Fibroblast of lung (primary cell): ENCODE measurements around the gene MGAT5. TPM values are rescaled to one million over a fixed set of nuclear protein-coding genes. Genes with fewer than 3 reads are reported as not detected.

Experiments used
- DNase-seq, 2 donors: peaks; one replicate each; pipeline versions ENCODE4 v3.0.0 to v3.0.0-alpha.2; 2010; ENCODE audit warnings: low read depth in 2 of 2
- H2AFZ ChIP-seq: 2 replicates; pipeline ENCODE4 v1.5.1; 2012; ENCODE audit warnings: low read length, control low read depth, inconsistent platforms
- H3K27ac ChIP-seq: 2 replicates; pipeline ENCODE4 v1.5.1; 2011; ENCODE audit warnings: low read length, control low read depth; ENCODE audit not compliant: insufficient read depth
- H3K27me3 ChIP-seq: 2 replicates; pipeline ENCODE4 v1.5.1; 2011; ENCODE audit warnings: mild to moderate bottlenecking, low read length; ENCODE audit not compliant: control insufficient read depth, insufficient read depth
- H3K36me3 ChIP-seq: 2 replicates; pipeline ENCODE4 v1.5.1; 2011; ENCODE audit warnings: low read length; ENCODE audit not compliant: control insufficient read depth, insufficient read depth
- H3K4me1 ChIP-seq: 2 replicates; pipeline ENCODE4 v1.5.1; 2011; ENCODE audit warnings: low read length; ENCODE audit not compliant: control insufficient read depth, insufficient read depth; ENCODE audit errors: extremely low read depth
- H3K4me2 ChIP-seq: 2 replicates; pipeline ENCODE4 v1.5.1; 2011; ENCODE audit warnings: low read length, control low read depth; ENCODE audit not compliant: insufficient read depth; ENCODE audit errors: extremely low read depth
- H3K4me3 ChIP-seq, 4 experiments: fragments of 200-600 bp in 1 of 4; sonication (generic) in 1 of 4; replicated peaks in 1 of 4; 2 replicates each; pipeline ENCODE4 v1.5.1; 2011 to 2016; ENCODE audit warnings: low read length in 4 of 4, low read depth in 3 of 4, mild to moderate bottlenecking in 3 of 4, control low read depth in 2 of 4, inconsistent platforms in 1 of 4, mixed read lengths in 1 of 4; ENCODE audit not compliant: insufficient read depth in 1 of 4; ENCODE audit errors: control extremely low read depth in 1 of 4
- H3K79me2 ChIP-seq: 2 replicates; pipeline ENCODE4 v1.5.1; 2012; ENCODE audit warnings: mild to moderate bottlenecking, low read length, inconsistent platforms; ENCODE audit not compliant: control insufficient read depth, insufficient read depth
- H3K9ac ChIP-seq: 2 replicates; pipeline ENCODE4 v1.5.1; 2011; ENCODE audit warnings: mild to moderate bottlenecking, low read length, control low read depth; ENCODE audit not compliant: insufficient read depth
- H3K9me3 ChIP-seq: 2 replicates; pipeline ENCODE4 v1.5.1; 2012; ENCODE audit warnings: low read depth, low read length; ENCODE audit not compliant: control insufficient read depth, insufficient read depth
- H4K20me1 ChIP-seq: 2 replicates; pipeline ENCODE4 v1.5.1; 2011; ENCODE audit warnings: low read length; ENCODE audit not compliant: control insufficient read depth, insufficient read depth; ENCODE audit errors: extremely low read depth
- CTCF ChIP-seq, 2 donors: IDR thresholded peaks in 1 of 2; conservative IDR thresholded peaks in 1 of 2; 1 replicate in 1 of 2; 2 replicates in 1 of 2; pipeline ENCODE4 v1.5.1; 2011 to 2012; ENCODE audit warnings: low read length in 2 of 2, control low read depth in 1 of 2, inconsistent platforms in 1 of 2, low read depth in 1 of 2, mild to moderate bottlenecking in 1 of 2
- EZH2 ChIP-seq: IDR thresholded peaks from 2 replicates; pipeline ENCODE4 v1.5.1; 2012; ENCODE audit warnings: low read length, control low read depth, mild to moderate bottlenecking; ENCODE audit errors: missing control alignments
- polyA plus RNA-seq, 2 donors: library from polyadenylated mRNA; depleted of rRNA in 1 of 2; stranded (reverse) in 1 of 2; unstranded in 1 of 2; fragments of >200 nt; gene quantifications; 2 replicates each; pipeline ENCODE4 v1.2.1, GENCODE V29; 2011 to 2012; ENCODE audit warnings: missing spikeins in 1 of 2
- total RNA-seq: library from RNA; depleted of rRNA; stranded (reverse); fragments of >200 nt; gene quantifications from 2 replicates; pipeline ENCODE4 v1.2.1, GENCODE V29; 2014

The MGAT5 gene
- total and polyA plus RNA-seq, 2 donors (not counting 1 experiment from before 2014, with no cell fraction given): 270 to 301 TPM

GRCh38 chr2:134296301-134296700 is 42.4 kb downstream of the MGAT5 start:
- Histone ChIP-seq H3K9me3 (no peaks in the 10 kb centered on the region), H3K9ac (no peak overlapping the region), H3K36me3 (no peaks in the 10 kb centered on the region), H2AFZ (no peak overlapping the region), H3K4me3 (no peak overlapping the region), H4K20me1 (no peaks in the 10 kb centered on the region), H3K79me2 (peaks cover 1% of the 10 kb centered on the region), H3K4me2 (no peak overlapping the region), H3K27me3 (no peaks in the 10 kb centered on the region), H3K27ac (no peak overlapping the region), H3K4me1 (no peaks in the 10 kb centered on the region)
- DNase-seq: no peak
- TF ChIP-seq EZH2: no peak
- TF ChIP-seq CTCF (conservative IDR thresholded peaks at IDR 0.05 in 1 of 2, IDR thresholded peaks at IDR 0.05 in 1 of 2; ENCODE audit: low read depth in 1 of 2, low read length in 2 of 2): no peak

- Histone ChIP-seq H3K4me3 (no peak overlapping the region), H3K9me3 (no peaks in the 10 kb centered on the region), H2AFZ (no peak overlapping the region), H3K27ac (no peak overlapping the region), H3K27me3 (no peaks in the 10 kb centered on the region), H3K4me1 (peaks cover 2% of the 10 kb centered on the region), H3K4me2 (no peak overlapping the region), H3K79me2 (peaks cover 2% of the 10 kb centered on the region), H3K9ac (no peak overlapping the region), H3K36me3 (no peaks in the 10 kb centered on the region), H4K20me1 (no peaks in the 10 kb centered on the region)
- no peak for TF ChIP-seq EZH2
- no peak for TF ChIP-seq CTCF (conservative IDR thresholded peaks at IDR 0.05 in 1 of 2, IDR thresholded peaks at IDR 0.05 in 1 of 2; ENCODE audit: low read depth in 1 of 2, low read length in 2 of 2)
- DNase-seq: no peak
These were observed 45.5 kb downstream of the MGAT5 start for GRCh38 chr2:134299334-134299733.

- Histone ChIP-seq H2AFZ (no peak overlapping the region), H3K4me3 (no peak overlapping the region), H3K36me3 (no peaks in the 10 kb centered on the region), H3K9me3 (no peaks in the 10 kb centered on the region), H3K9ac (no peak overlapping the region), H3K79me2 (peaks cover 2% of the 10 kb centered on the region), H3K27me3 (no peaks in the 10 kb centered on the region), H3K4me2 (no peak overlapping the region), H3K27ac (no peak overlapping the region), H3K4me1 (peaks cover 2% of the 10 kb centered on the region), H4K20me1 (no peaks in the 10 kb centered on the region)
- DNase-seq: no peak
- TF ChIP-seq EZH2 (no peak), CTCF (conservative IDR thresholded peaks at IDR 0.05 in 1 of 2, IDR thresholded peaks at IDR 0.05 in 1 of 2; ENCODE audit: low read depth in 1 of 2, low read length in 2 of 2) (no peak)
These were observed 46.7 kb downstream of the MGAT5 start for GRCh38 chr2:134300585-134300984.
